GM12892 (cell line): ENCODE results near the gene C2orf68.
"Not testable (repeated sequence)": the region's sequence is repeated elsewhere in the genome, so short reads cannot be mapped to it uniquely, and the experiment has no call there.

ENCODE experiments used
- DNase-seq: peaks from one replicate; pipeline ENCODE4 v3.0.0; 2011; ENCODE audit not compliant: insufficient read length
- FAIRE-seq: peaks from 2 replicates; lab custom pipeline; 2011; peaks lifted over from hg19 to GRCh38; lab: Jason Lieb, UNC
- POLR2A ChIP-seq: IDR thresholded peaks from 2 replicates; pipeline ENCODE4 v1.6.1; 2011; ENCODE audit warnings: low read depth, low read length, control low read depth
- POLR2AphosphoS5 ChIP-seq: IDR thresholded peaks from 2 replicates; pipeline ENCODE4 v1.6.1; 2011; ENCODE audit warnings: low read depth, low read length, control low read depth
- TAF1 ChIP-seq: IDR thresholded peaks from 2 replicates; pipeline ENCODE4 v1.6.1; 2011; ENCODE audit warnings: low read depth, mild to moderate bottlenecking, control low read depth, low read length, borderline replicate concordance

Gene C2orf68

GRCh38 chr2:85649201-85650190 is 37.6 kb upstream of the C2orf68 start:
- no peak for TF ChIP-seq TAF1
- no peak for TF ChIP-seq POLR2AphosphoS5
- TF ChIP-seq POLR2A, result no peak
- DNase-seq (no peak), FAIRE-seq (no peak)

GRCh38 chr2:85648619-85649018 is 36.8 kb upstream of the C2orf68 start:
- no peak for TF ChIP-seq TAF1
- no peak for TF ChIP-seq POLR2AphosphoS5
- TF ChIP-seq POLR2A, result no peak
- DNase-seq, result no peak
- FAIRE-seq, result peak; percentile 9

GRCh38 chr2:85647823-85648526 is 36.1 kb upstream of the C2orf68 start:
- TF ChIP-seq TAF1, result no peak
- DNase-seq (no peak), FAIRE-seq (no peak)

- TF ChIP-seq POLR2A (no peak), TAF1 (no peak), POLR2AphosphoS5 (no peak)
- no peak for FAIRE-seq
- no peak for DNase-seq
These were observed 34.3 kb upstream of the C2orf68 start for GRCh38 chr2:85646166-85646565.

- no peak for DNase-seq
- no peak for FAIRE-seq
- no peak for TF ChIP-seq POLR2AphosphoS5
- TF ChIP-seq TAF1, result no peak
- TF ChIP-seq POLR2A, result no peak
These were observed 33.0 kb upstream of the C2orf68 start for GRCh38 chr2:85644909-85645308.

- FAIRE-seq (no peak), DNase-seq (no peak)
These were observed 30.9 kb upstream of the C2orf68 start for GRCh38 chr2:85642725-85643124.

GRCh38 chr2:85635636-85636035 is 23.8 kb upstream of the C2orf68 start:
- no peak for DNase-seq
- TF ChIP-seq POLR2A (no peak), POLR2AphosphoS5 (no peak)
- FAIRE-seq, result no peak

More at GRCh38 chr2:85642725-85643124, 30.9 kb upstream of the C2orf68 start:
- no peak for TF ChIP-seq POLR2A
- TF ChIP-seq TAF1, result no peak
- TF ChIP-seq POLR2AphosphoS5, result no peak

- FAIRE-seq, result no peak
- no peak for TF ChIP-seq POLR2AphosphoS5
- no peak for TF ChIP-seq TAF1
- no peak for TF ChIP-seq POLR2A
- DNase-seq, result no peak
These were observed 23.1 kb upstream of the C2orf68 start for GRCh38 chr2:85635011-85635410.

GRCh38 chr2:85631316-85631715 is 19.4 kb upstream of the C2orf68 start:
- no peak for DNase-seq
- FAIRE-seq, result no peak
- no peak for TF ChIP-seq POLR2AphosphoS5
- no peak for TF ChIP-seq POLR2A
- no peak for TF ChIP-seq TAF1

- TF ChIP-seq POLR2A, result no peak
- no peak for TF ChIP-seq TAF1
- no peak for TF ChIP-seq POLR2AphosphoS5
- FAIRE-seq, result no peak
- DNase-seq, result no peak
These were observed 16.8 kb upstream of the C2orf68 start for GRCh38 chr2:85628658-85629057.

GRCh38 chr2:85623991-85624390 is 12.1 kb upstream of the C2orf68 start:
- FAIRE-seq (no peak), DNase-seq (no peak)
- TF ChIP-seq POLR2A (no peak), TAF1 (no peak), POLR2AphosphoS5 (no peak)

GRCh38 chr2:85621338-85621737 is 9.5 kb upstream of the C2orf68 start:
- no peak for FAIRE-seq

GRCh38 chr2:85619617-85620016 is 7.8 kb upstream of the C2orf68 start:
- DNase-seq, result no peak
- FAIRE-seq, result no peak
- TF ChIP-seq POLR2A (no peak), POLR2AphosphoS5 (no peak), TAF1 (no peak)

More at GRCh38 chr2:85621338-85621737, 9.5 kb upstream of the C2orf68 start:
- no peak for DNase-seq
- no peak for TF ChIP-seq POLR2AphosphoS5
- TF ChIP-seq POLR2A, result no peak

GRCh38 chr2:85617723-85618122 is 5.9 kb upstream of the C2orf68 start:
- not testable (repeated sequence) for DNase-seq, FAIRE-seq
